OCI-M2 (cell line): ENCODE measurements around the gene CRYBB1.

ENCODE experiments used
- DNase-seq: peaks from one replicate; lab custom pipeline; 2025; ENCODE audit not compliant: unreplicated experiment; lab: John Stamatoyannopoulos, UW

CRYBB1 gene

DNA sequence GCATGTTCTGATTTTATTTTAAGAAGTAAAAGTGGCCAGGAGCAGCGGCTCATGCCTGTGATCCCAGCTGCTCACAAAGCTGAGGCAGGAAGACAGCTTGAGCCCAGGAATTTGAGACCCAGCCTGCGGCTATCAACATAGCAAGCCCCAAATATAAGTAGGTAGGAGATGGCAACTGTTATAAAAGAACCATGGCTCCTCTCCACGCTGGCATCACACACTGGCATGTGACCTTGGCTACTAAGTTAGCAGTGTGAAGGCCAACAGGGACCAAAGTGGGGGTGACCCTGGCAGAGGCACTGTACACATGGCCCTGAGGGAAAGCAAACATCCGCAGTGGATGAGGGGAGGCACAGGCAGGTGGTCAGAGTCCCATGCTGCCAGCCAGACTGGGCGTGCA is 60.9 kb downstream of the CRYBB1 start:
- DNase-seq: no peak

DNA sequence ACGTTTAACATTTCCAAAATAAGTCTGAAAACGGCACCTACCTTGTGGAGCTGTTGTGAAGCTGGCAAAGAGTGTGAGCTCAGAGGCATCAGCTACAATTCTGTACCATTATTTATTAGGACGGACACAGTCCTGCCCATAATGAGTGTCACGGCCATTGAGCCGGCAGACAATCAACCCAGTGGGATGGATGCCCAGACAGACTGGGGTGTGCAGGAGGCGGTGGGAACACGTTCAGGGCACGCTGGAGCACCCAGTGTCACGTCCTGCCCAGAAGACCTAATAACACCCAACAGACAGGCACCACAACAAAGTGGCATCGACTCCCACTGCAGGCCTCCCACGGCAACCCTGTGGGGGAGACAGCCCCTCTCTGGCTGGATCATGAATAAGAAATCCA is 62.3 kb downstream of the CRYBB1 start:
- no peak for DNase-seq

DNA sequence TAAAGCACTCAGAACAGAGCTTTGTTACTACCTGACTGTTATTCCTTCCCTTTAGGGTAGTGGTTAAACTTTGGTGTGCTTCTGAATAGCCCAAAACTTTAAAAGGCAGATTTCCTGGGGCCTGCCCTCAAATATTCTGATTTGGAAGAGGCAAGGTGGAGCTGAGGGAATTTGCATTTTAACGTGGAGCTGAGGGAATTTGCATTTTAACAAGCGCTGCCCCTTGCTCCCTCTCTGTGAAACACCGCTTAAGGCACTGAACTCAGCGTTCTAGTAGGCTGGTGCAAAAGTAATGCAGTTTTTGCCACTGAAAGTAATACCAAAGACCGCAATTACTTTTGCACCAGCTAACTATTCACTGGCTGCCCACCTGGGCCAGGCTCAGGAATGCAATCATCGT is 62.9 kb downstream of the CRYBB1 start:
- no peak for DNase-seq

DNA sequence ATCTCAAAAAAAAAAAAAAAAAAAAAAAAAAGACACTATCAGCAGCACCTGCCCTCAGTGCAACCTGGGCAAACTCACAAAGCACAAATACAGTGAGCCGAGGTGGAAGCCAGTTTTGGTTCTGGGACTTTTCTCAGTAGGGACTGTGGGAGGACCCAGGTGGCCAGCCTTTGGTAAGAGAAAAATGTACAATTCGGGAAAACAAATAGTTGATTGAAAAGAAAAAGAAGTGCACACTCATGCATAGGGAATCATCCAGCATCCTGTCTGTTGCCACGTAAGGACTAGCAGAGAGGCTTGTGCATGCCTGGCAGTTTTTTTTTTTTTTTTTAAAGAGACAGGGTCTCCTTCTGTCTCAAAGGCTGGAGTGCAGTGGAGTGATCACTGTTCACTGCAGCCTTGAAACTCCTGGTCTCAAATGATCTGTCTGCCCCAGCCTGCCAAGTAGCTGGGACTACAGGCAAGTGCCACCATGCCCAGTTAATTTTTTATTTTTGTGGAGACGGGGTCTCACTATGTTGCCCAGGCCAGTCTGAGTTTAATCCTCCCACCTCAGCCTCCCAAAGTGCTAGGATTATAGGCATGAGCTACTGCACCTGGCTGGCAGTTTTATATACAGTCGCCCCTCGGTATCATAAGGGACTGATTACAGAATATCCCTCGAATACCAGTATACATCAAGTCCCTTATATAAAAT is 64.6 kb downstream of the CRYBB1 start:
- DNase-seq: no peak

DNA sequence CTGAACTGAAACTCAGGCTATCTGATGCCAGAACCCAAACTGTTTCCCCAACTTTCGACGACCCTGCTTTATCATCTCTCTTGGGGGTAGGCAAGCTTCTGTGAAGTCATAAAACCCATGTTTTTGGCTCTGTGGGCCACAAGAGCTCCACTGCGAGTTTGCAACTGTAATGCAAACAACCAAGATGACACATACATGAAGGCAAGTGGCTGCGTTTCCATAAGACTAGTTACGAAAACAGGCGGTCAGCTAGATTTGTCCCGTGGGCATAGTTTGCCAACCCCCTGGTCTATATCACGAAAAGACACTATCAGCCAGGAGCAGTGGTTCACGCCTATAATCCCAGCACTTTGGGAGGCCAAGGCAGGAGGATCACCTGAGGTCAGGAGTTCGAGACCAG is 65.4 kb downstream of the CRYBB1 start:
- DNase-seq: no peak

DNA sequence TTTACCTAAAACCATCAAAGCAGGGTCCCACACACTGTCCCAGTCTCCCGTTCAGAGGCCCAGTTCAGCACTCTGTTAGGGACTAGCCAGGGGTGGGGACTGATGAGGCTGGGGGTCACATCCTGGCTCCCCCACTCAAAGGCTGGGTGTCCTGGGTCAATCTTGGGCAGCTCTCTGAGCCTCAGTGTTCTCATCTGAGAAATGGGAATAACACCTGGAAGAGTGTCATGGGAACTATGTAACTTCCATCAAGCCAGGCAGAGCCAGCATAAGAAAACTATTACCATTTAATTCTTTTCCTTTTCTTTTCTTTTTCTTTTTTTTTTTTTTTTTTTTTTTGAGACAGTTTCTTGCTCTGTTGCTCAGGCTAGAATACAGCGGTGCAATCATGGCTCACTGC is 66.3 kb downstream of the CRYBB1 start:
- DNase-seq: no peak

DNA sequence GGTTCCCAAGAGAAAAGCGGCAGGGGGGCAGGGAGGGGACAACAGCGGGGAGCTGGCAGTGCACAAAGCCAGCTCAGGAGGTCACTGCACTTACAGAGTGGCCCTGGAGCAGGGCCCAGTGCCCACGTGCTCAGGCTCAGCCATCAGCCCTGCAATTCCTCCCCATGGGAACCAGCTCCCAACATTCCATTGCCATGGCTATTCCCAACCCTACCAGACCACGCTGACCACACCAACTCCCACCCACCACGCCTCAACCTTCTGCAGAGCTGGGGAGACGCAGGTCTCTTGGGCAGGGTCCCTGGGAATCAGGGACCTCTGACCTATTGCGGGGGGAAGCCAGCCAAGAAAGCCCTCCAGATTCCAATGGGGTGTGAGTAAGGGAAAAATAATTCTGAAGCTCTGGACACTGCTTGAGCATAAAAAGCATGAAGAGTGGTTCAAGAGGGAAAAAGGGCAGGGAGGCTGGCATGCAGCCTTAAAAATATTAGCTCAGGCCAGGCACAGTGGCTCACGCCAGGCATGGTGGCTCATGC is 67.3 kb downstream of the CRYBB1 start:
- DNase-seq: no peak

DNA sequence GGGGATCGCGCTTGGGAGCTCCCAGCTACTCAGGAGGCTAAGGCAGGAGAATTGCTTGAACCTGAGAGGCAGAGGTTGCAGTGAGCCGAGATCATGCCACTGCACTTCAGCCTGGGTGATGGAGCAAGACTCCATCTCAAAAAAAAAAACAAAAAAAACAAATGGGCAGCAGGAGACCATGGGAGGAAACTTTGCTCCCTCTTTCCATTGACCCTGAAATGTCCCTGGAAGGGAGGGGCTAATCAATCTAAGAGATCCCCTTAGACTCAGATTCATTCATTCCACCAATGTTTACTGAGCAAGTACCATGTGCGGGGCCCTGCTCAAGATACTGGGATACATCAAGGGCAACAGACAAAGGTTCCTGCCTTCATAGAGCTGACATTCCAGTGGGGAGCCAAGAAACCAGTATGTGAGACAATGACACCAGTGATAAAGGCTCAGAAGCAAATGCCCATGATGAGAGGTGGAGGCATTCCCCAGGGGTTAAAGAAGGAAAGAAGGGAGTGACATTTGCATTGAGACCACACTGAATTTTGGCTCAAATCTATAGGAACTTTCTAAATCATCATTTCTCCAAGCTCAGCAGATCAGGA is 67.8 kb downstream of the CRYBB1 start:
- DNase-seq: no peak
